Ascending aorta (tissue), 2 donors: Measurements from ENCODE around the gene ZSCAN2. TPM values are rescaled to one million over a fixed set of nuclear protein-coding genes. Genes with fewer than 3 reads are reported as not detected.
"Not testable (repeated sequence)": the region's sequence is repeated elsewhere in the genome, so short reads cannot be mapped to it uniquely, and the experiment has no call there.

Source experiments
- DNase-seq, 2 donors: peaks; one replicate each; pipeline ENCODE4 v3.0.0-alpha.2; 2019; ENCODE audit warnings: low spot score in 2 of 2
- H3K27ac ChIP-seq, 2 donors: fragments of 200-600 bp; sonication (generic); one replicate each; pipeline ENCODE4 v1.5.1; 2016 to 2017; ENCODE audit warnings: mild to moderate bottlenecking in 1 of 2
- H3K27me3 ChIP-seq: fragments of 200-600 bp; sonication (generic); one replicate; pipeline ENCODE4 v1.5.1; 2017
- H3K36me3 ChIP-seq, 2 donors: fragments of 200-600 bp; sonication (generic); one replicate each; pipeline ENCODE4 v1.5.1; 2016
- H3K4me1 ChIP-seq, 2 donors: fragments of 200-600 bp; sonication (generic); one replicate each; pipeline ENCODE4 v1.5.1; 2016 to 2017; ENCODE audit warnings: mild to moderate bottlenecking in 1 of 2
- H3K4me3 ChIP-seq, 2 donors: fragments of 200-600 bp; sonication (generic); one replicate each; pipeline ENCODE4 v1.5.1; 2016 to 2017; ENCODE audit warnings: mild to moderate bottlenecking in 1 of 2
- H3K9me3 ChIP-seq, 2 donors: fragments of 200-600 bp; sonication (generic); one replicate each; pipeline ENCODE4 v1.5.1; 2016
- intact Hi-C: fragments of 100-400 bp; cut with DNase I; formaldehyde crosslinking; loops from one replicate; pipeline ENCODE4 v1.15.1; 2023
- total RNA-seq: library from RNA; depleted of rRNA; stranded (reverse); fragments of >200 nt; gene quantifications from one replicate; pipeline ENCODE4 v1.1.0, GENCODE V29; 2016
- TF ChIP-seq, protein P1 (sequence below), 3 experiments: fragments of 200-600 bp in 2 of 3; fragments of 450-650 bp in 1 of 3; sonication (generic) in 2 of 3; IDR thresholded peaks; one replicate each; pipeline ENCODE4 v1.5.1; 2016 to 2019; ENCODE audit warnings: antibody characterized with exemption in 3 of 3, mild to moderate bottlenecking in 1 of 3, moderate library complexity in 1 of 3

The ZSCAN2 gene
- total RNA-seq, 1 donor from 2014 or later: 4.6 TPM

DNA sequence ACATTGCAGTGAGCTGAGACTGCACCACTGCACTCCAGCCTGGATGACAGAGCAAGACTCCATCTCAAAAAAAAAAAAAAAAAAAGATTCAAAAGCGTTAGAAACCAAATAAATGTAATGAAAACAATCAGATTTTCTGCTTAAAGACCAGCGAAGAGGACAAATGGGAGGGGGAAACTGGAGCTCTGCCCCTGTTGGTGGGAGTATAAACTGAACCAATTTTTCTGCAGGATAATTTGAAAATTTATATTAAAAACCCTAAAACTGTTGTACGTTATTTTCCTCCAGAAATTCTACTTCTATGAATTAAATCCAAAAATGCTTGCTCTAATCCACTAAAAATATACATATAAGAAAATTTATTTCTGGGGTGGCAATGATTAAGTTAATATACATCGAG is 25.3 kb upstream of the ZSCAN2 start:
- H3K9me3 ChIP-seq: no peaks in the 10 kb centered on the region

DNA sequence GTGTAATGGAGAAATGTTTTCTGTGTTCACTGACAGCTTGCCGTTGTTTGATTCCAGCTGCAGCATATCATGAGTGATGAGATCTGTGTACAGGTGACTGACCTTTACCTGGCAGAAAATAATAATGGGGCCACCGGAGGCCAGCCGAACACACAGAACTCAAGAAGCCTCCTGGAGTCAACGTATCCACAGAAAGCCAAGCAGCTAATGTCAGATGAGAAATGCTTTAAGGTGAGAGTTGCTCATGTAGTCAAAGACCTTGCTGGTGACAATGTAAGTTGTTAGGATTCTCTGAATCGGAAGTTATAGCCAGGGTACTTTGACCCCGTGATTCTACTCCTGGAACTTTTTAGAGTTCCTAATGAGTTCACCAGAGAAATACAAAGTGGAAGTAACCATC is 22.9 kb upstream of the ZSCAN2 start:
- H3K27ac ChIP-seq, H3K4me3 ChIP-seq: not testable (repeated sequence)

More for the DNA sequence above, 25.3 kb upstream of the ZSCAN2 start:
- Histone ChIP-seq H3K4me1 (no peaks in the 10 kb centered on the region), H3K27ac (no peak overlapping the region), H3K36me3 (no peaks in the 10 kb centered on the region), H3K4me3 (no peak overlapping the region), H3K27me3 (no peaks in the 10 kb centered on the region)
- intact Hi-C loops: no loop called here
- no peak for DNase-seq
- TF ChIP-seq, protein P1, sequence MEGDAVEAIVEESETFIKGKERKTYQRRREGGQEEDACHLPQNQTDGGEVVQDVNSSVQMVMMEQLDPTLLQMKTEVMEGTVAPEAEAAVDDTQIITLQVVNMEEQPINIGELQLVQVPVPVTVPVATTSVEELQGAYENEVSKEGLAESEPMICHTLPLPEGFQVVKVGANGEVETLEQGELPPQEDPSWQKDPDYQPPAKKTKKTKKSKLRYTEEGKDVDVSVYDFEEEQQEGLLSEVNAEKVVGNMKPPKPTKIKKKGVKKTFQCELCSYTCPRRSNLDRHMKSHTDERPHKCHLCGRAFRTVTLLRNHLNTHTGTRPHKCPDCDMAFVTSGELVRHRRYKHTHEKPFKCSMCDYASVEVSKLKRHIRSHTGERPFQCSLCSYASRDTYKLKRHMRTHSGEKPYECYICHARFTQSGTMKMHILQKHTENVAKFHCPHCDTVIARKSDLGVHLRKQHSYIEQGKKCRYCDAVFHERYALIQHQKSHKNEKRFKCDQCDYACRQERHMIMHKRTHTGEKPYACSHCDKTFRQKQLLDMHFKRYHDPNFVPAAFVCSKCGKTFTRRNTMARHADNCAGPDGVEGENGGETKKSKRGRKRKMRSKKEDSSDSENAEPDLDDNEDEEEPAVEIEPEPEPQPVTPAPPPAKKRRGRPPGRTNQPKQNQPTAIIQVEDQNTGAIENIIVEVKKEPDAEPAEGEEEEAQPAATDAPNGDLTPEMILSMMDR (IDR thresholded peaks at IDR 0.05): no peak

DNA sequence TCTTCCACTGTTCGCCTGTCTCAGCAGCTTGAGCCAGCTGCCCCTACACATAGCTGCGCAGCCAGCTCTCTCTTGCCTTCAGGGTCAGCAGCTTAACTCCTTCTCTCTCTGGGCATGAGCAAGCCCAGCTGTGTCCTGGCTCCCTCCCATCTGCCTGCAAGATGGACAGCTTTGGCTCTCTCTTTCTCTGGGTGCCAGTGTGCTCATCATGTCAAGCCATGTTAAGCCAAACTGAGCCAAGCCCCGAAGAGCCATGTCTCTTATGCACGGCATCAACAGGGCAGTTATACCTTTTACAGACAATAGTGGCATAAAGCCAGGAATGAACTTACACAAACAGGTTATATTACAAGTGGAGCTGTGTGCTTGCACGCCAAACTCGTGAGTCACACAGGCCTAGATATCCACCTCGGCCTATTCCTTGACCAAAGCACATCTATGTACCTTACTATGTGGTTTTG is 21.5 kb upstream of the ZSCAN2 start:
- H3K27ac ChIP-seq, H3K4me1 ChIP-seq, H3K9me3 ChIP-seq, intact Hi-C loops, H3K36me3 ChIP-seq, H3K27me3 ChIP-seq, H3K4me3 ChIP-seq, DNase-seq: not testable (repeated sequence)

More for the DNA sequence above, 22.9 kb upstream of the ZSCAN2 start:
- H3K36me3 ChIP-seq, H3K9me3 ChIP-seq, H3K4me1 ChIP-seq, intact Hi-C loops, DNase-seq, H3K27me3 ChIP-seq: not testable (repeated sequence)

DNA sequence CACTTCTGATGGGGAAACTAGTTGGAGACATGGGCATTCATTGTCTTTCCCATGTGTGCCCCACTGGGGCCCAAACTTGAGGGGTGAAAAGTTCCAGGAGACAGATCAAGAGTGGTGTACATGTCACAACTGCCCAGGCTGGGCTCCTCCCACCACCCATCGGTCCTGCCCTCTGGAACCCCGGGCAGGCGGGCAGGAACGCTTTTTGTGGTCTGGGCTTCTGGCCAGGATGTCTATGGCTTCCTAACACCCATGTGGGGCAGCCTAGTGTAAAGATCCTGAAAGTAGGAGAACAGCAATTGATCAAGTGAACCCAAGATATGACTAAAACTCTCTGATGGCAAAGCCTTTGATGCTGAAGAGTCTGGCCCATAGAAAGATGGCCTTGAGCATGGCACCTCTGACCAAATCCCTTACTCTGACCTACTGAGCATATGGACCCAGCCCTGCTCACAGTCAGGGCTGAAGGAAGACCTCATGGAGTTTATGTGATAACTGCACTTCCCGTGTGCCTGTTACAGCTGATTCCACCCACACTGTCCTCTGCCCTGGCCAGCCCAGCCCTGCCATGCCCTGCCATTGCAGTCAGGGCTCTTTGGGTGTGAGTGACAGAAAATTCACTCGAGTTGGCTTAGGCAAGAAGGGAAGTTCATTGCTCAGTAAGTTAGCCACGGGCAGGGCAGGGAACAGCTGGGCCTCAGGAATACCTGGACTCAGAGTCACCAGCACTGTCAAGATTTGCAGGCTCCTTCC is 19.0 kb upstream of the ZSCAN2 start:
- H3K36me3 ChIP-seq, H3K9me3 ChIP-seq, H3K27me3 ChIP-seq, H3K4me1 ChIP-seq, DNase-seq, H3K4me3 ChIP-seq, intact Hi-C loops, H3K27ac ChIP-seq: not testable (repeated sequence)

DNA sequence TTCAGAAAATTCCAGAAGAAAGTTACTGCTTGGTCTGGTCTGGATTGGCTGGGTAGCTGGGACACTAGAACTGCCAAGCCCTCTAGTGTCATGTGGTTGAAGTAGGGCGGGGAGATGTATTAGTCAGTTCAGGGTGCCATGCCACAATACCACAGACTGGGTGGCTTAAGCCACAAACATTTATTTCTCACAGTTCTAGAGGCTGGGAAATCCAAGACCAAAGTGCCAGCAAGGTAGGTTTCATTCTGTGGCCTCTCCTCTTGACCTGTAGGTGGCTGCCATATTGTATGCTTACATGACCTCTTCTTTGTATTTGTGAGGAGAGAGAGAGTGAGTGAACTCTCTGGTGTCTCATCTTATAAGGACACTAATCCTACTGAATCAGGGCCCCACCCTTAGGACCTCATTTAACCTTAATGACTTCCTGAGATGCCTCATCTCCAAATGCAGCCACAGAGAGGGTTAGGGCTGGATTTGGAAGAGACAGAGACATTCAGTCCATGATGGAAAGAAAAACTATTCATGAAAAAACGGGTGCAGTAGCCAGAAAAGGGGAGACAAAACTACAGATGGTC is 18.1 kb upstream of the ZSCAN2 start:
- Histone ChIP-seq H3K4me3 (no peak overlapping the region), H3K4me1 (no peaks in the 10 kb centered on the region), H3K9me3 (no peaks in the 10 kb centered on the region), H3K27ac (no peak overlapping the region), H3K36me3 (no peaks in the 10 kb centered on the region), H3K27me3 (no peaks in the 10 kb centered on the region)
- intact Hi-C loops: no loop called here
- DNase-seq: no peak
- TF ChIP-seq, protein P1 (IDR thresholded peaks at IDR 0.05): no peak

DNA sequence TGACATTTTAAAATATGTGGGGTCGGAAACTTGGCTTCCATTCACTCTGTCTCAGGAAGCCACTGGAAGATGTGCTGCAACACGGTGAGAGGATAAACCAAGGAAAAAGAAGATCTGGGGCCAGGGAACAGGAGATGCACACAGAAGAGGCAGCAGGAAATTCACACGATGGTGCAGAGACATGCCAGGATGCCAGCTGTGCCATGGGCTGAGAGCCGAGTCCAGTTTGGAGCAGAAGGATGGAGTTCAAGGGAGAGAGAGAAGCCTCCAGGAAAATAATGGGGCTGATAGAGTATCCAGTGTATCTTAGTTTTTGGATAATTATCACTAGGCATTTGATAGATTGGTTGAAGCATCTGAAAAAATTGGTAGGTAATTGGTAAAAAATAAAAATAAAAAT is 16.9 kb upstream of the ZSCAN2 start:
- DNase-seq, H3K27me3 ChIP-seq, H3K36me3 ChIP-seq, intact Hi-C loops, H3K4me1 ChIP-seq, H3K27ac ChIP-seq, H3K9me3 ChIP-seq, H3K4me3 ChIP-seq: not testable (repeated sequence)

DNA sequence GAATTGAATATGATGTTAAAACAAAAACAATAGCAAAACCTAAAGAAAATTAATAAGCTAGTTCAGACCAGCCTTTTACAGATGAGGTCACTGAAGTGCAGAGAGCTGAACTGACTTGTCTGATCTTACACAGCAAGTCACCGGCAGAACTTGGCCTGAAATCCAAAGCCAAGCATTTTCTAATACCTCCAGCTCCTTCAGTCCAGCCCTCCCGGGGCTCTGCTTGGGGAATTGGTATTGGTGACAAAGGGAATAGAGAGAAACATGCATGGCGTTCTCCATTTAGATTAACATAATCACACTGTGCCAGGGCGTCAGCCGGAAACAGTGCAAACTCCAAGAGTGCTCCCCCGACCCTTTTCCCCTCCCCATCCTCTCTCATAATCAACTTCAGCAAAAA is 14.1 kb upstream of the ZSCAN2 start:
- DNase-seq: peak in 1 of 2 donors; percentile 21
- Histone ChIP-seq H3K9me3 (no peaks in the 10 kb centered on the region), H3K4me3 (no peak overlapping the region), H3K27me3 (no peaks in the 10 kb centered on the region), H3K4me1 (no peaks in the 10 kb centered on the region), H3K36me3 (no peaks in the 10 kb centered on the region), H3K27ac (no peak overlapping the region)
- TF ChIP-seq, protein P1 (IDR thresholded peaks at IDR 0.05): no peak
- intact Hi-C loops: no loop called here
